ENCODE measurements around the gene FAM53B.

FAM53B gene

DNA sequence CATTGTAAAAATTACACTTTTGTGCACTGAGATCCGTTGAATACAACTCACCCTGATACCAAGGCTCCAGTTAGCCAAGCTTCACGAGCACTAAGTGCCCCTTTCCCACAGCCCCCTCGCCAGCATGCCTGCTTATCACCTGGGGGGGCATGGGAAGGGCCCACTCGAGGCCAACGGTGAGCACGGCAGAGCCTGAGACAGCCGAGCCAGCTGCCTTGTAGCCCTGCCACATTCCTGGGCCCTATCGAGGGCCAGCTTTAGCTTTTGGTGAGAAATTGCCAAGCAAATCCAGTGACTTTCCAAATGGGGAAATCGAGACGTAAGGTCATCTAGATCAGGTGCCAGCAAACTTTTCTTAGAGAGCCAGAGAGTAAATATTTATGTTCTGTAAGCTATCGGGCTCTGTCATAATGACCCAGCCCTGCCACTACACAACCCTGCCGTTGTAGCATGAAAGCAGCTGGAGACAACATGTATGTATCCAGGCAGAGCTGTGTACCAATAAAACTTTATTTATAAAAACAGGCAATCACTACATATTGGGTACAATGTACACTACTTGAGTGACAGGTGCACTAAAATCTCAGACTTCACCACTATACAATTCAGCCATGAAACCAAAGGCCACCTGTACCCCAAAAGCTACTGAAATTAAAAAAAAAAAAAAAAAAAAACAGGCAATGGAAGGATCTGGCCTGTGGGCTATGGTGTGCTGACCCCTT, 83.6 kb downstream of the FAM53B start:
- TF ChIP-seq ZNF70 (CRISPR knock-in tag; IDR thresholded peaks at IDR 0.05) (no peak), OSR1 (CRISPR knock-in tag; IDR thresholded peaks at IDR 0.05) (no peak), TOX (CRISPR knock-in tag; IDR thresholded peaks at IDR 0.05; ENCODE audit: borderline replicate concordance) (no peak), ESRRG (CRISPR knock-in tag; IDR thresholded peaks at IDR 0.05) (no peak), SNAI2 (CRISPR knock-in tag; IDR thresholded peaks at IDR 0.05) (no peak), RARB (CRISPR knock-in tag; IDR thresholded peaks at IDR 0.05) (no peak), PPARA (CRISPR knock-in tag; IDR thresholded peaks at IDR 0.05; ENCODE audit: borderline replicate concordance) (no peak)
- TF ChIP-seq, protein P1, sequence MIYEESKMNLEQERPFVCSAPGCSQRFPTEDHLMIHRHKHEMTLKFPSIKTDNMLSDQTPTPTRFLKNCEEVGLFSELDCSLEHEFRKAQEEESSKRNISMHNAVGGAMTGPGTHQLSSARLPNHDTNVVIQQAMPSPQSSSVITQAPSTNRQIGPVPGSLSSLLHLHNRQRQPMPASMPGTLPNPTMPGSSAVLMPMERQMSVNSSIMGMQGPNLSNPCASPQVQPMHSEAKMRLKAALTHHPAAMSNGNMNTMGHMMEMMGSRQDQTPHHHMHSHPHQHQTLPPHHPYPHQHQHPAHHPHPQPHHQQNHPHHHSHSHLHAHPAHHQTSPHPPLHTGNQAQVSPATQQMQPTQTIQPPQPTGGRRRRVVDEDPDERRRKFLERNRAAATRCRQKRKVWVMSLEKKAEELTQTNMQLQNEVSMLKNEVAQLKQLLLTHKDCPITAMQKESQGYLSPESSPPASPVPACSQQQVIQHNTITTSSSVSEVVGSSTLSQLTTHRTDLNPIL (CRISPR knock-in tag; IDR thresholded peaks at IDR 0.05; ENCODE audit: low read depth): no peak
- TF ChIP-seq, protein P2, sequence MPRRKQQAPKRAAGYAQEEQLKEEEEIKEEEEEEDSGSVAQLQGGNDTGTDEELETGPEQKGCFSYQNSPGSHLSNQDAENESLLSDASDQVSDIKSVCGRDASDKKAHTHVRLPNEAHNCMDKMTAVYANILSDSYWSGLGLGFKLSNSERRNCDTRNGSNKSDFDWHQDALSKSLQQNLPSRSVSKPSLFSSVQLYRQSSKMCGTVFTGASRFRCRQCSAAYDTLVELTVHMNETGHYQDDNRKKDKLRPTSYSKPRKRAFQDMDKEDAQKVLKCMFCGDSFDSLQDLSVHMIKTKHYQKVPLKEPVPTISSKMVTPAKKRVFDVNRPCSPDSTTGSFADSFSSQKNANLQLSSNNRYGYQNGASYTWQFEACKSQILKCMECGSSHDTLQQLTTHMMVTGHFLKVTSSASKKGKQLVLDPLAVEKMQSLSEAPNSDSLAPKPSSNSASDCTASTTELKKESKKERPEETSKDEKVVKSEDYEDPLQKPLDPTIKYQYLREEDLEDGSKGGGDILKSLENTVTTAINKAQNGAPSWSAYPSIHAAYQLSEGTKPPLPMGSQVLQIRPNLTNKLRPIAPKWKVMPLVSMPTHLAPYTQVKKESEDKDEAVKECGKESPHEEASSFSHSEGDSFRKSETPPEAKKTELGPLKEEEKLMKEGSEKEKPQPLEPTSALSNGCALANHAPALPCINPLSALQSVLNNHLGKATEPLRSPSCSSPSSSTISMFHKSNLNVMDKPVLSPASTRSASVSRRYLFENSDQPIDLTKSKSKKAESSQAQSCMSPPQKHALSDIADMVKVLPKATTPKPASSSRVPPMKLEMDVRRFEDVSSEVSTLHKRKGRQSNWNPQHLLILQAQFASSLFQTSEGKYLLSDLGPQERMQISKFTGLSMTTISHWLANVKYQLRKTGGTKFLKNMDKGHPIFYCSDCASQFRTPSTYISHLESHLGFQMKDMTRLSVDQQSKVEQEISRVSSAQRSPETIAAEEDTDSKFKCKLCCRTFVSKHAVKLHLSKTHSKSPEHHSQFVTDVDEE (CRISPR knock-in tag; IDR thresholded peaks at IDR 0.05): no peak
- ATAC-seq: no peak

DNA sequence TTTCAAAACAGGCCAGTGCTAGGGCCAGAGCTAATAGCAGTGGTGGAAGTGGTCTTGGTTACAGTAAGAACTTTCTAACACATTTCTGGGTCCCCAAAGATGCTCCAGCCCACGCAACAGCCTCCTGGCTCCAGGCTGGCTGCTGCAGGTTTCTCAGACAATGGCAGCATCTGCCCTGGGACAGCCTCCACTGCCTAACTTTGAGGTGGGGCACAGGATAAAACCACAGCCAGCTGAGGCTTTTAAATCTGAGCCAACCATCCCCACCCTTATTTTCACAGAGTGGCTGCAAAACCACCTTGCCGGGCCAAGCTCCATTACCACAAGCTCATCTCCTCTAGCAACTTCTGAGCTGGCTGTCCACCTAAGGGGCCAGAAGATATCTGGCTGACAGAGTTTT, 84.8 kb downstream of the FAM53B start:
- no peak for ATAC-seq
- no peak for TF ChIP-seq ZNF70 (CRISPR knock-in tag; IDR thresholded peaks at IDR 0.05)
- no peak for TF ChIP-seq BACH2 (CRISPR knock-in tag; IDR thresholded peaks at IDR 0.05; ENCODE audit: borderline replicate concordance)
- no peak for TF ChIP-seq ZNF8 (CRISPR knock-in tag; IDR thresholded peaks at IDR 0.05)
- no peak for TF ChIP-seq PPARA (CRISPR knock-in tag; IDR thresholded peaks at IDR 0.05; ENCODE audit: borderline replicate concordance)
- no peak for TF ChIP-seq GLIS3 (CRISPR knock-in tag; IDR thresholded peaks at IDR 0.05)
- TF ChIP-seq SNAI2 (CRISPR knock-in tag; IDR thresholded peaks at IDR 0.05): no peak
- TF ChIP-seq, protein P3, sequence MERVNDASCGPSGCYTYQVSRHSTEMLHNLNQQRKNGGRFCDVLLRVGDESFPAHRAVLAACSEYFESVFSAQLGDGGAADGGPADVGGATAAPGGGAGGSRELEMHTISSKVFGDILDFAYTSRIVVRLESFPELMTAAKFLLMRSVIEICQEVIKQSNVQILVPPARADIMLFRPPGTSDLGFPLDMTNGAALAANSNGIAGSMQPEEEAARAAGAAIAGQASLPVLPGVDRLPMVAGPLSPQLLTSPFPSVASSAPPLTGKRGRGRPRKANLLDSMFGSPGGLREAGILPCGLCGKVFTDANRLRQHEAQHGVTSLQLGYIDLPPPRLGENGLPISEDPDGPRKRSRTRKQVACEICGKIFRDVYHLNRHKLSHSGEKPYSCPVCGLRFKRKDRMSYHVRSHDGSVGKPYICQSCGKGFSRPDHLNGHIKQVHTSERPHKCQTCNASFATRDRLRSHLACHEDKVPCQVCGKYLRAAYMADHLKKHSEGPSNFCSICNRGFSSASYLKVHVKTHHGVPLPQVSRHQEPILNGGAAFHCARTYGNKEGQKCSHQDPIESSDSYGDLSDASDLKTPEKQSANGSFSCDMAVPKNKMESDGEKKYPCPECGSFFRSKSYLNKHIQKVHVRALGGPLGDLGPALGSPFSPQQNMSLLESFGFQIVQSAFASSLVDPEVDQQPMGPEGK (CRISPR knock-in tag; IDR thresholded peaks at IDR 0.05; ENCODE audit: borderline replicate concordance): no peak
- no peak for TF ChIP-seq ZFP30 (CRISPR knock-in tag; IDR thresholded peaks at IDR 0.05)
- no peak for TF ChIP-seq CSDC2 (CRISPR knock-in tag; IDR thresholded peaks at IDR 0.05)
- no peak for TF ChIP-seq TOX (CRISPR knock-in tag; IDR thresholded peaks at IDR 0.05; ENCODE audit: borderline replicate concordance)
- TF ChIP-seq ZFP3 (CRISPR knock-in tag; IDR thresholded peaks at IDR 0.05): no peak
- TF ChIP-seq ZNF565 (CRISPR knock-in tag; conservative IDR thresholded peaks at IDR 0.05; ENCODE audit: low read depth): no peak
- no peak for TF ChIP-seq ISL1 (CRISPR knock-in tag; IDR thresholded peaks at IDR 0.05)
- no peak for TF ChIP-seq TCF4 (CRISPR knock-in tag; IDR thresholded peaks at IDR 0.05; ENCODE audit: borderline replicate concordance)
- TF ChIP-seq, protein P1 (CRISPR knock-in tag; IDR thresholded peaks at IDR 0.05; ENCODE audit: low read depth): no peak
- TF ChIP-seq, protein P4, sequence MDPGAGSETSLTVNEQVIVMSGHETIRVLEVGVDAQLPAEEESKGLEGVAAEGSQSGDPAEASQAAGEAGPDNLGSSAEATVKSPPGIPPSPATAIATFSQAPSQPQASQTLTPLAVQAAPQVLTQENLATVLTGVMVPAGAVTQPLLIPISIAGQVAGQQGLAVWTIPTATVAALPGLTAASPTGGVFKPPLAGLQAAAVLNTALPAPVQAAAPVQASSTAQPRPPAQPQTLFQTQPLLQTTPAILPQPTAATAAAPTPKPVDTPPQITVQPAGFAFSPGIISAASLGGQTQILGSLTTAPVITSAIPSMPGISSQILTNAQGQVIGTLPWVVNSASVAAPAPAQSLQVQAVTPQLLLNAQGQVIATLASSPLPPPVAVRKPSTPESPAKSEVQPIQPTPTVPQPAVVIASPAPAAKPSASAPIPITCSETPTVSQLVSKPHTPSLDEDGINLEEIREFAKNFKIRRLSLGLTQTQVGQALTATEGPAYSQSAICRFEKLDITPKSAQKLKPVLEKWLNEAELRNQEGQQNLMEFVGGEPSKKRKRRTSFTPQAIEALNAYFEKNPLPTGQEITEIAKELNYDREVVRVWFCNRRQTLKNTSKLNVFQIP (CRISPR knock-in tag; IDR thresholded peaks at IDR 0.05; ENCODE audit: borderline replicate concordance, low read depth): no peak
- TF ChIP-seq, protein P5, sequence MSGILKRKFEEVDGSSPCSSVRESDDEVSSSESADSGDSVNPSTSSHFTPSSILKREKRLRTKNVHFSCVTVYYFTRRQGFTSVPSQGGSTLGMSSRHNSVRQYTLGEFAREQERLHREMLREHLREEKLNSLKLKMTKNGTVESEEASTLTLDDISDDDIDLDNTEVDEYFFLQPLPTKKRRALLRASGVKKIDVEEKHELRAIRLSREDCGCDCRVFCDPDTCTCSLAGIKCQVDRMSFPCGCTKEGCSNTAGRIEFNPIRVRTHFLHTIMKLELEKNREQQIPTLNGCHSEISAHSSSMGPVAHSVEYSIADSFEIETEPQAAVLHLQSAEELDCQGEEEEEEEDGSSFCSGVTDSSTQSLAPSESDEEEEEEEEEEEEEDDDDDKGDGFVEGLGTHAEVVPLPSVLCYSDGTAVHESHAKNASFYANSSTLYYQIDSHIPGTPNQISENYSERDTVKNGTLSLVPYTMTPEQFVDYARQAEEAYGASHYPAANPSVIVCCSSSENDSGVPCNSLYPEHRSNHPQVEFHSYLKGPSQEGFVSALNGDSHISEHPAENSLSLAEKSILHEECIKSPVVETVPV (CRISPR knock-in tag; IDR thresholded peaks at IDR 0.05): no peak

Measured in SK-N-SH treated with all-trans-retinoic acid at 6 μM for 48 hours (cell line).